Body of pancreas (tissue), 4 donors: ENCODE data around the gene C10orf105. TPM values are rescaled to one million over a fixed set of nuclear protein-coding genes. Genes with fewer than 3 reads are reported as not detected.

Experiments used
- ATAC-seq: fragments of 150-250 bp; one replicate; pipeline ENCODE4 v1.9.1; 2016
- DNase-seq, 4 donors: peaks; one replicate each; pipeline ENCODE4 v3.0.0-alpha.2; 2019
- H3K27ac ChIP-seq, 4 donors: fragments of 200-600 bp; sonication (generic); 1 replicate in 3 of 4; 2 replicates in 1 of 4; pipeline versions ENCODE4 v1.5.1 to v1.6.1; 2016 to 2019; ENCODE audit warnings: mild to moderate bottlenecking in 1 of 4, mixed read lengths in 1 of 4, moderate library complexity in 1 of 4
- H3K27me3 ChIP-seq, 2 donors: fragments of 200-600 bp; sonication (generic); one replicate each; pipeline ENCODE4 v1.6.0; 2016; ENCODE audit warnings: mild to moderate bottlenecking in 1 of 2
- H3K36me3 ChIP-seq, 2 donors: fragments of 200-600 bp; sonication (generic); replicated peaks in 1 of 2; 2 replicates each; pipeline ENCODE4 v1.5.1; 2016; ENCODE audit warnings: low read depth in 2 of 2; ENCODE audit not compliant: insufficient read depth in 1 of 2
- H3K4me1 ChIP-seq: fragments of 200-600 bp; sonication (generic); one replicate; pipeline ENCODE4 v1.6.0; 2016
- H3K4me3 ChIP-seq, 2 donors: fragments of 200-600 bp; sonication (generic); 1 replicate in 1 of 2; 2 replicates in 1 of 2; pipeline ENCODE4 v1.5.1; 2016 to 2019
- H3K9me3 ChIP-seq, 3 donors: fragments of 200-600 bp; sonication (generic); 1 replicate in 2 of 3; 2 replicates in 1 of 3; pipeline ENCODE4 v1.5.1; 2016
- POLR2A ChIP-seq, 3 donors: fragments of 450-650 bp; IDR thresholded peaks; one replicate each; pipeline ENCODE4 v1.6.1; 2016; ENCODE audit warnings: antibody characterized with exemption in 3 of 3, mild to moderate bottlenecking in 2 of 3
- WGBS, 2 donors: methylation state at CpG; one replicate each; pipeline ENCODE4 v1.1.5; 2017; 5-methylcytosine and 5-hydroxymethylcytosine counted together
- intact Hi-C: fragments of 100-400 bp; cut with DNase I; formaldehyde crosslinking; loops from one replicate; pipeline ENCODE4 v1.15.1; 2023
- total RNA-seq, 2 donors: library from RNA; depleted of rRNA; stranded (reverse); fragments of >200 nt; gene quantifications; one replicate each; pipeline ENCODE4 v1.1.0, GENCODE V29; 2016
- TF ChIP-seq, protein P1 (sequence below), 7 experiments: fragments of 450-650 bp in 4 of 7; fragments of 200-600 bp in 3 of 7; sonication (generic) in 3 of 7; IDR thresholded peaks; one replicate each; pipeline ENCODE4 v1.5.1; 2016 to 2019; ENCODE audit warnings: antibody characterized with exemption in 7 of 7

The C10orf105 gene
- total RNA-seq, 2 donors from 2014 or later, result not detected

DNA sequence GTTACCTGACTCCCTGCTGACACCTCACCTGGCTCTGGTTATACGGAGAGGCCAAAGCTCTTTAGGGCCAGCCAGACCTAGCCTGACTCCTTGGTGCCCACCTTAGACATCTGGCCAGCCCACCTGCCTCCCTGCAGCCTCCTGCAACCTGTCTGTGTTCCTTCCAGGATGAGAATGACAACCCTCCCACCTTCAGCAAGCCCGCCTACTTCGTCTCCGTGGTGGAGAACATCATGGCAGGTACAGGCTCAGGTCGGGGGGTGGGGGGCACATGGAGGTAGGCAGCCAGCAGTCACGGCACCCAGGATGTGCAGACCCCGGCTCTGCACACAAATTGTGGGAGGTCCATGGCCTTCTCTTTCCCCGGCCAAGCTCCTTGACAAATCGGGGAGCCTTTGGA is 32.1 kb downstream of the C10orf105 start:
- no peaks in the 10 kb centered on the region for H3K27me3 ChIP-seq
- no peak overlapping the region for H3K27ac ChIP-seq
- 51 to 75% methylated on average over 6 to 8 of the region's 9 CpGs for WGBS, 2 donors
- TF ChIP-seq, protein P1, sequence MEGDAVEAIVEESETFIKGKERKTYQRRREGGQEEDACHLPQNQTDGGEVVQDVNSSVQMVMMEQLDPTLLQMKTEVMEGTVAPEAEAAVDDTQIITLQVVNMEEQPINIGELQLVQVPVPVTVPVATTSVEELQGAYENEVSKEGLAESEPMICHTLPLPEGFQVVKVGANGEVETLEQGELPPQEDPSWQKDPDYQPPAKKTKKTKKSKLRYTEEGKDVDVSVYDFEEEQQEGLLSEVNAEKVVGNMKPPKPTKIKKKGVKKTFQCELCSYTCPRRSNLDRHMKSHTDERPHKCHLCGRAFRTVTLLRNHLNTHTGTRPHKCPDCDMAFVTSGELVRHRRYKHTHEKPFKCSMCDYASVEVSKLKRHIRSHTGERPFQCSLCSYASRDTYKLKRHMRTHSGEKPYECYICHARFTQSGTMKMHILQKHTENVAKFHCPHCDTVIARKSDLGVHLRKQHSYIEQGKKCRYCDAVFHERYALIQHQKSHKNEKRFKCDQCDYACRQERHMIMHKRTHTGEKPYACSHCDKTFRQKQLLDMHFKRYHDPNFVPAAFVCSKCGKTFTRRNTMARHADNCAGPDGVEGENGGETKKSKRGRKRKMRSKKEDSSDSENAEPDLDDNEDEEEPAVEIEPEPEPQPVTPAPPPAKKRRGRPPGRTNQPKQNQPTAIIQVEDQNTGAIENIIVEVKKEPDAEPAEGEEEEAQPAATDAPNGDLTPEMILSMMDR (IDR thresholded peaks at IDR 0.05), result no peak
- TF ChIP-seq POLR2A (IDR thresholded peaks at IDR 0.05), result no peak
- DNase-seq, result no peak
- ATAC-seq, result no peak
- H3K36me3 ChIP-seq, result no peaks in the 10 kb centered on the region
- no peaks in the 10 kb centered on the region for H3K9me3 ChIP-seq
- H3K4me3 ChIP-seq, result no peak overlapping the region
- intact Hi-C loops, result no loop called here
- H3K4me1 ChIP-seq, result no peaks in the 10 kb centered on the region

- Histone ChIP-seq H3K27me3 (no peaks in the 10 kb centered on the region), H3K4me1 (no peaks in the 10 kb centered on the region), H3K4me3 (no peak overlapping the region), H3K36me3 (no peaks in the 10 kb centered on the region), H3K27ac (no peak overlapping the region), H3K9me3 (no peaks in the 10 kb centered on the region)
- no peak for ATAC-seq
- TF ChIP-seq POLR2A (IDR thresholded peaks at IDR 0.05), result no peak
- TF ChIP-seq, protein P1 (IDR thresholded peaks at IDR 0.05), result no peak
- intact Hi-C loops, result no loop called here
- 54 to 86% methylated on average over 2 to 4 of the region's 5 CpGs for WGBS, 2 donors
- no peak for DNase-seq
Measured at GRCh38 chr10:71687077-71687476, 32.5 kb downstream of the C10orf105 start.

- Histone ChIP-seq H3K27me3 (no peaks in the 10 kb centered on the region), H3K4me1 (no peaks in the 10 kb centered on the region), H3K27ac (no peak overlapping the region), H3K4me3 (no peak overlapping the region), H3K36me3 (no peaks in the 10 kb centered on the region), H3K9me3 (no peaks in the 10 kb centered on the region)
- 76 to 79% methylated on average over 13 of the region's 13 CpGs for WGBS, 2 donors
- ATAC-seq (no peak), DNase-seq (no peak)
- no peak for TF ChIP-seq POLR2A (IDR thresholded peaks at IDR 0.05)
- TF ChIP-seq, protein P1 (IDR thresholded peaks at IDR 0.05), result no peak
- intact Hi-C loops, result no loop called here
Measured at GRCh38 chr10:71685554-71686232, 33.9 kb downstream of the C10orf105 start.

DNA sequence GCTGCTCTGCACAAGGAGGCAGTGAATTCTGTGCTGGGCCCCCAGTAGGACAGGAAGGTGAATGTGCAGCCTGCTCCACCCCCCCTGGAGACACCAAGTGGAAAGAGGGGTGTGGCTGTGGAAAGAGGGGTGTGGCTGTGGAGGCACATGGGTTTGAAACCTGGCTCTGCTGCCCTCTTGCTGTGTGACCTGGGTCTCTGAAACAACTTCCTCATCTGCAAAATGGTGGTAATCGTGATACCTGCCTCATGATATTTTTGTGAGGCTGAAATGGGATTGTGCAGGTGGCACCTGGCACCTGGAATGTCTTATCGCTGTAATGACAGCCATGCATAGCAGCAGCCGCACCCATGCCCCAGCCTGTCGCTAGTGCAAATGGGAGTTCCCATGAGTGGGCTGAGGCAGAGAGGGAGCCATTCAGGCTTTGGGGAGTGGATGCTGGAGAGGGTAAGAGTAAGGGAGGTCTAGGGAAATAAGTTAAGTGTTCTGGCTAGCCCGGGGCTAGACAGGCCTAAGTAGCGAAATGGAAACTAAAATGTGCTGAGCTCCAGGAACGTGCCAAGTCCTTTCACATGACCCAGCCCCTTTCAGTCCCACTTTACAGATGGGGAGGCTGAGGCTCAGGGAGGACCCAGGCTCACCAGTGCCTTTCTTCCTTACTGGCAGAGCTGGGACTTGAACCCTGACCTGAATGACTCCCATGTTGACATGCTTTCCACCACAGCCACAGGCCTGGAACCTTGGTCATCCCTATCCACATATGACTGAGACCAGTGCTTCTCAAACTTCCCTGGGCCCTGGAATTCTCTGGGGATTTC is 35.0 kb downstream of the C10orf105 start:
- no peak for TF ChIP-seq POLR2A (IDR thresholded peaks at IDR 0.05)
- TF ChIP-seq, protein P1 (IDR thresholded peaks at IDR 0.05), result no peak
- intact Hi-C loops, result no loop called here
- no peaks in the 10 kb centered on the region for H3K27me3 ChIP-seq
- no peaks in the 10 kb centered on the region for H3K36me3 ChIP-seq
- no peaks in the 10 kb centered on the region for H3K9me3 ChIP-seq
- no peaks in the 10 kb centered on the region for H3K4me1 ChIP-seq
- ATAC-seq (no peak), DNase-seq (no peak)
- 67 to 78% methylated on average over 7 of the region's 7 CpGs for WGBS, 2 donors
- no peak overlapping the region for H3K27ac ChIP-seq
- no peak overlapping the region for H3K4me3 ChIP-seq
